ENCODE measurements around the gene RHBDD1.
A peak's percentile ranks its signal among the peaks of the same experiment; 100 is the strongest.

The RHBDD1 gene

DNA sequence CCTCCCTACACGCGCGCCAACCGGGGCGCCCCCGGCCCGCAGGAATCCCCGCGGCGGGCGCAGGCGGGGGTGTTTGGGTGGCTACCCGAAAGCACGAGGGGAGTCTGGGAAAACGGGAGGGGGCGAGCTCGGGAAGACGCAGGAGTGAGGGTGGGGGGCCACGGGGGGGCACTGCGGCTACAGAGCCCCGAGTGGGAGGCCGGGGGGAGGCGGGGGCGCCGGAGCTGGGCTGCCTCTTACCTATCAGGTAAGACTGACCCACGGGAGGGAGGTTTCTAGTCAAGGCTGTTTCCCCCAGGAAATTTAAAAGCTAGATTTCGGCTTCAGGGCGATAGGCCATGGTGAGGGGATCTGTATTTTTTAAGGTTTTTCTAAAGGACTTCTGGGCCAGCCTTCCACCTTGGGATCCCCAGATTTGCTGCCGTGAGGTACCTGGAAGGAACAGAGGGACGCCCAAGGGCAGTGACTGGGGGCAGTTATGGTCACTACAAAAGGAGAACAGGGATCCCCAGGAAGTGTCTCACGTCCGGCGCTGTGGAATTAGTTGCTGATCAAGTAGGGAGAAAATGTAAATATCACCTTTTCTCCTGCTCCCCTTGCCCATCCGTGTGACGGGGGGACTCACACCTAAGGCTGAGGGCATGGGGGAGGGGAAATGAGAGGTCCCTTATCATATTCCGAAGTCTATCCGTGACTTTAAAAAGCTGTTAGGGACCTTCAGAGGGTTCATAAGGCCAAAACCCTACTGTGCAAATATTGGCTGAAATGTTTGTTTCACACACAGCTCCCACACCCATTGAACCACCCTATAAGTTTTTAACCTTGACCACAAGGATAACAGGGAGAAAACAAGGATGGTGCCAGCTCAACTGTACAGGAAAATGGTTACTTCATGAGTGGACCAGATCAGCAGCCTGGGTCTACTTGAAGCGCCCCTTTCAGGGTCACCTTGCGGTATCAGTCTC, 35.6 kb upstream of the RHBDD1 start:
- H3K4me3 ChIP-seq (ENCODE audit: low read depth, low read length): peak overlapping the region; percentile 60
- DNase-seq (ENCODE audit: low read depth): no peak
- TF ChIP-seq CTCF (IDR thresholded peaks at IDR 0.05; ENCODE audit: control insufficient read depth, extremely low read depth, insufficient read depth): no peak

- TF ChIP-seq CTCF (IDR thresholded peaks at IDR 0.05; ENCODE audit: control insufficient read depth, extremely low read depth, insufficient read depth): no peak
- no peak overlapping the region for H3K4me3 ChIP-seq (ENCODE audit: low read depth, low read length)
- DNase-seq (ENCODE audit: low read depth): no peak
Observed at GRCh38 chr2:226800941-226801784, 34.7 kb upstream of the RHBDD1 start.

GRCh38 chr2:226802573-226802972, 33.3 kb upstream of the RHBDD1 start:
- H3K4me3 ChIP-seq (ENCODE audit: low read depth, low read length): no peak overlapping the region
- TF ChIP-seq CTCF (IDR thresholded peaks at IDR 0.05; ENCODE audit: control insufficient read depth, extremely low read depth, insufficient read depth): peak; percentile 46
- peak; percentile 45 for DNase-seq (ENCODE audit: low read depth)

- no peak for DNase-seq (ENCODE audit: low read depth)
- no peak overlapping the region for H3K4me3 ChIP-seq (ENCODE audit: low read depth, low read length)
- no peak for TF ChIP-seq CTCF (IDR thresholded peaks at IDR 0.05; ENCODE audit: control insufficient read depth, extremely low read depth, insufficient read depth)
Observed at GRCh38 chr2:226803410-226803809, 32.4 kb upstream of the RHBDD1 start.

DNA sequence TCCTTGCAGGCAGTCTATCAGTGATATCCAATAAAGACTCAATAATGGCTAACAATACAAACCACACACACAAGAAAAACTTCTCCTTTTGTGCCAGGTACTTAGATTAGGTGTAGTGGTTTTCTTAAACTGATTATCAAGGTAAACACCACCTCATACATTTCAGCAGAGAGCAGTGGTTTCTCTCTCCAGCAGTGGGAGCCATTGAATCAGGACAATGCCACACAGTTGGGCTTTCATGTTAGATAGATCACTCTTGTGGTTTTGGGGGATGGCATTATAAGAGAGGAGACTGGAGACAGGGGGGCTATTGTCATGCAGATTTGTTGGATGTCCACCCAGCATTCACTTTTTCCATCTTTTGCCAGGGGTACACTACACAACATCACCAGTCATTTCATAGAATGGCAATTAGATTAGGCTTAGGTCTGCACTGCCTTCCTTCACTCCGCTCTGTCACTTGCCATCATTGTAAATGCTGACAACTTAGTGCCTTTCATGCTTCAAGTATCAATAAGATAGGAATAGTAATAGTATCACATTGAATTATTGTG, 22.6 kb upstream of the RHBDD1 start:
- DNase-seq (ENCODE audit: low read depth): no peak
- TF ChIP-seq CTCF (IDR thresholded peaks at IDR 0.05; ENCODE audit: control insufficient read depth, extremely low read depth, insufficient read depth): peak; percentile 69
- H3K4me3 ChIP-seq (ENCODE audit: low read depth, low read length): no peak overlapping the region

GRCh38 chr2:226818930-226819329, 16.9 kb upstream of the RHBDD1 start:
- no peak for TF ChIP-seq CTCF (IDR thresholded peaks at IDR 0.05; ENCODE audit: control insufficient read depth, extremely low read depth, insufficient read depth)
- DNase-seq (ENCODE audit: low read depth): no peak
- no peak overlapping the region for H3K4me3 ChIP-seq (ENCODE audit: low read depth, low read length)

Data from LNCaP clone FGC (cell line).